Calu3 (cell line): ENCODE results near the gene PLS1. TPM values are rescaled to one million over a fixed set of nuclear protein-coding genes. Genes with fewer than 3 reads are reported as not detected.

Source experiments
- BruUV-seq: library from RNA; stranded (reverse); fragments of 400-500 nt; replicated peaks from 2 replicates; lab custom pipeline; 2021; lab: Mats Ljungman, UMichigan
- CTCF ChIA-PET: fragments of 300-600 bp; sonication (Branson Sonifier 250); formaldehyde crosslinking; loops from one replicate; lab custom pipeline; 2022; ENCODE audit warnings: antibody characterized with exemption; lab: Charles Lee
- DNase-seq: peaks from one replicate; pipeline ENCODE4 v3.0.0; 2022
- H3K27ac Mint-ChIP-seq: one replicate; pipeline ENCODE4 v1.8.0; 2022; ENCODE audit warnings: mixed read lengths; ENCODE audit not compliant: unreplicated experiment
- H3K27me3 Mint-ChIP-seq: one replicate; pipeline ENCODE4 v1.8.0; 2022; ENCODE audit warnings: mixed read lengths; ENCODE audit not compliant: unreplicated experiment
- H3K36me3 Mint-ChIP-seq: one replicate; pipeline ENCODE4 v1.8.0; 2022; ENCODE audit warnings: mild to moderate bottlenecking, moderate library complexity, mixed read lengths; ENCODE audit not compliant: insufficient read depth, unreplicated experiment
- H3K4me1 Mint-ChIP-seq: one replicate; pipeline ENCODE4 v1.8.0; 2022; ENCODE audit warnings: mild to moderate bottlenecking, low read depth, mixed read lengths; ENCODE audit not compliant: unreplicated experiment
- H3K4me3 Mint-ChIP-seq: one replicate; pipeline ENCODE4 v1.8.0; 2022; ENCODE audit warnings: mild to moderate bottlenecking, low read depth, moderate library complexity, mixed read lengths; ENCODE audit not compliant: unreplicated experiment
- H3K9me3 Mint-ChIP-seq: one replicate; pipeline ENCODE4 v1.8.0; 2022; ENCODE audit warnings: low read depth, mixed read lengths; ENCODE audit not compliant: unreplicated experiment
- CTCF ChIP-seq: fragments of 200-600 bp; IDR thresholded peaks from one replicate; pipeline ENCODE4 v1.8.0; 2022; ENCODE audit warnings: antibody characterized with exemption; ENCODE audit not compliant: unreplicated experiment
- intact Hi-C: fragments of 100-400 bp; cut with micrococcal nuclease; formaldehyde crosslinking; loops from one replicate; pipeline ENCODE4 v1.10.0; 2022; ENCODE audit not compliant: unreplicated experiment
- total RNA-seq: library from RNA; stranded (reverse); gene quantifications from 2 replicates; pipeline ENCODE4 v1.2.3, GENCODE V29; 2022

The PLS1 gene
- total RNA-seq, 1 experiment from 2014 or later, result 155 TPM

DNA sequence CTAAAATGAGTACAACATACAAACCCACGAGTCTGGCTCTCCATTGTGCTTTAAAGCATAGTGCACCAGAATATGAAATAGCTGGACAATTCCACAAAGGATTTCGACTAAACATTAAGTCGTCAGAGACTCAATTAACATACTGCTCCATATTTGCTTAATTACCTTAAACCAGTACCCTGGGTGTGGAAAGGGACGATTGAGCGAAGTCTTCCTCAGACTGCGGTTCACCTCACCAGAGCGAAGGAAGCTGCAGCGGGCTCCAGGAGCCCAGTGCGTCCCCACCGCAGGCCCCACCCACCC, 127.4 kb downstream of the PLS1 start:
- peak overlapping the region; percentile 95 for H3K4me3 Mint-ChIP-seq
- peaks cover 9% of the 10 kb centered on the region for H3K4me1 Mint-ChIP-seq
- DNase-seq, result no peak
- CTCF ChIA-PET, result interaction anchor here (1.0 to 1.9 kb wide), 4 partner anchors 11 to 205 kb away, joined by 3 to 6 read pairs (median 4); no protein-coding TSS in a partner anchor
- no TSS peak for BruUV-seq
- H3K27ac Mint-ChIP-seq, result no peak overlapping the region
- no peaks in the 10 kb centered on the region for H3K27me3 Mint-ChIP-seq
- no peak for TF ChIP-seq CTCF
- peaks cover 14% of the 10 kb centered on the region for H3K36me3 Mint-ChIP-seq
- no peaks in the 10 kb centered on the region for H3K9me3 Mint-ChIP-seq
- intact Hi-C loops, result no loop called here

DNA sequence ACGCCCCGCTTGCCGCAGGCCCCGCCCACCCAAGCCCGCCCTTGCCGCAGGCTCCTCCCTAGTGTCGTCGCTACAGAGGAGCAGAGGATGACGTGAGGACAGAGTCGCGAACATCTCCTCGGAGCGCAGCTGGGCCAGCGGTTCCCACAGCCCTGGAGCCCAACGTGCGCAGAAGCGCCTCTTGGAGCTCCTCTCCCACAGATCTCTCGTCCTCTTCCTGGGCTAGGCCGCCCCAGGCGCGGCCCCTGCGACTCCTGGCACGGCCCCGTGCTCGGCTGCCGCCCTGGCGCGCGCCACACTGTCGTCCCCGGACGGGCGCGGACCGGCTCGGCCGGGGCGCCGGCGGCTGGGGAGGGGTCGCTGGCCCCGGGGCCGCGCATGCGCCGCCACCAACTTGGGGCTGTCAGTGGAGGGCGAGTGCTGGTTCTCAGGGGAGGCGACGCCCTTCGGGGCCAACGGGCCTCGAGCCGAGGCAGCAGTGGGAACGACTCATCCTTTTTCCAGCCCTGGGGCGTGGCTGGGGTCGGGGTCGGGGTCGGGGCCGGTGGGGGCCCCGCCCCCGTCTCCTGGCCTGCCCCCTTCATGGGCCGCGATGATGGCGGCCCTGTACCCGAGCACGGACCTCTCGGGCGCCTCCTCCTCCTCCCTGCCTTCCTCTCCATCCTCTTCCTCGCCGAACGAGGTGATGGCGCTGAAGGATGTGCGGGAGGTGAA, 127.9 kb downstream of the PLS1 start, which contains the start of gene TRPC1:
Gene TRPC1 (plus strand): TSS at position 67 of the 714 bp plus-strand sequence. CDS start 526 bp downstream, at position 593.
- intact Hi-C loops, result no loop called here
- BruUV-seq, result no TSS peak
- TF ChIP-seq CTCF, result no peak
- CTCF ChIA-PET, result interaction anchor here (1.0 to 1.9 kb wide), 4 partner anchors 11 to 205 kb away, joined by 3 to 6 read pairs (median 4); no protein-coding TSS in a partner anchor
- Mint-ChIP-seq H3K27me3 (no peaks in the 10 kb centered on the region), H3K36me3 (peaks cover 14% of the 10 kb centered on the region), H3K4me1 (peaks cover 9% of the 10 kb centered on the region), H3K4me3 (peak within 1 kb of the TSS; percentile 95), H3K9me3 (no peaks in the 10 kb centered on the region), H3K27ac (peak within 1 kb of the TSS; percentile 73)
- peak; percentile 75 for DNase-seq

- TF ChIP-seq CTCF, result no peak
- peaks cover 9% of the 10 kb centered on the region for H3K4me1 Mint-ChIP-seq
- no peaks in the 10 kb centered on the region for H3K9me3 Mint-ChIP-seq
- no peaks in the 10 kb centered on the region for H3K27me3 Mint-ChIP-seq
- peaks cover 14% of the 10 kb centered on the region for H3K36me3 Mint-ChIP-seq
- intact Hi-C loops, result no loop called here
- peak; percentile 55 for DNase-seq
- CTCF ChIA-PET, result interaction anchor here (0.9 to 1.9 kb wide), 2 partner anchors 138 kb away, joined by 3 to 5 read pairs; no protein-coding TSS in a partner anchor
- peak overlapping the region; percentile 95 for H3K4me3 Mint-ChIP-seq
- no TSS peak for BruUV-seq
- peak overlapping the region; percentile 73 for H3K27ac Mint-ChIP-seq
Measured at GRCh38 chr3:142724682-142725356, 128.6 kb downstream of the PLS1 start.

GRCh38 chr3:142725357-142725739, 129.2 kb downstream of the PLS1 start:
- H3K27me3 Mint-ChIP-seq, result no peaks in the 10 kb centered on the region
- no peaks in the 10 kb centered on the region for H3K9me3 Mint-ChIP-seq
- H3K36me3 Mint-ChIP-seq, result peaks cover 14% of the 10 kb centered on the region
- DNase-seq, result no peak
- peak overlapping the region; percentile 95 for H3K4me3 Mint-ChIP-seq
- intact Hi-C loops, result no loop called here
- peaks cover 9% of the 10 kb centered on the region for H3K4me1 Mint-ChIP-seq
- peak overlapping the region; percentile 73 for H3K27ac Mint-ChIP-seq
- CTCF ChIA-PET, result interaction anchor here (0.9 kb wide), 1 partner anchor 138 kb away, joined by 3 read pairs; no protein-coding TSS in a partner anchor
- TF ChIP-seq CTCF, result no peak
- TSS peak; percentile 43 for BruUV-seq
